ENCODE data around the gene QRICH2.

The QRICH2 gene

DNA sequence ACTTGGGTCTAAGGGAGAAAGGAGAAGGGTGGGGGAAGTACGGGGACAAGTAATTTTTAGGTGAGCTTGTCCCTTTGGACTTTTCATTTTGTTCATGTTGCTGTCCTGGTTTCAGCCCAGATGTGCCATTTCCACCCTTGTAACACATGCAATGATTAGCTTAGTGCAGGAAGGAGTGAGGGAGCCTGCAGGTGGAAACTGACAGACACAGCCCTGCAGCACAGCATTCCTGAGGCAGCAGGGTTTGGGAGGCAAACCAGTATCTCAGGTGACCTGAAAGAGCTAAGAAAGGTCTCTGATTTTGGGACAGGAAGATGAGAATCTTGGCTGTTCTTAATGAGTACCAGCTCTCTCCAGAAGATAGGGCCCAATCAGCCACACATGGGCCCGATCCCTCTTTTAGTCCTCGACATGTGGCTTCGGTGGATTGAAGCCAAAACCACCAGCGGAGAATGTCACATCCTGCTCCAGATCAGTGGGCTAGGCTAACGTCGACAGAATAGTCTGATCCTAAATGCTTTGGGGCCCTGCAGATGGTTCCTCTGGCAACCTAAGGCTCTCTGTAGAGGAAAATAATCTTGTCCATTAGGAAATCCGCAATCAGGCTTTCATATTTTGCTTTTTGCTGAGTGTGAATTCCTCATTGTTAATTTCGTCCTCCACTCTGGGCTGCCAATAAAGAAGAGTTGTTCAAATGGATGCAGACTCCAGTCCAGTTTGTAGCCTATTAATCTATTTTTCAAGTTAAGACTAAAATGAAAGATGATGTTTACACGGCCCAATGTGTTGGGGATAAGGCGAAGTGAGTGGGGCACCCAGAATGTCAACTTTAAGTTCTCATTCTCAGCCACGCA, 64.0 kb downstream of the QRICH2 start:
- no peak overlapping the region for H3K4me3 ChIP-seq (ENCODE audit: low read depth, low read length)
- TF ChIP-seq, protein P1, sequence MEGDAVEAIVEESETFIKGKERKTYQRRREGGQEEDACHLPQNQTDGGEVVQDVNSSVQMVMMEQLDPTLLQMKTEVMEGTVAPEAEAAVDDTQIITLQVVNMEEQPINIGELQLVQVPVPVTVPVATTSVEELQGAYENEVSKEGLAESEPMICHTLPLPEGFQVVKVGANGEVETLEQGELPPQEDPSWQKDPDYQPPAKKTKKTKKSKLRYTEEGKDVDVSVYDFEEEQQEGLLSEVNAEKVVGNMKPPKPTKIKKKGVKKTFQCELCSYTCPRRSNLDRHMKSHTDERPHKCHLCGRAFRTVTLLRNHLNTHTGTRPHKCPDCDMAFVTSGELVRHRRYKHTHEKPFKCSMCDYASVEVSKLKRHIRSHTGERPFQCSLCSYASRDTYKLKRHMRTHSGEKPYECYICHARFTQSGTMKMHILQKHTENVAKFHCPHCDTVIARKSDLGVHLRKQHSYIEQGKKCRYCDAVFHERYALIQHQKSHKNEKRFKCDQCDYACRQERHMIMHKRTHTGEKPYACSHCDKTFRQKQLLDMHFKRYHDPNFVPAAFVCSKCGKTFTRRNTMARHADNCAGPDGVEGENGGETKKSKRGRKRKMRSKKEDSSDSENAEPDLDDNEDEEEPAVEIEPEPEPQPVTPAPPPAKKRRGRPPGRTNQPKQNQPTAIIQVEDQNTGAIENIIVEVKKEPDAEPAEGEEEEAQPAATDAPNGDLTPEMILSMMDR (IDR thresholded peaks at IDR 0.05; ENCODE audit: low read depth, low read length), result no peak
- DNase-seq, result no peak
- peaks cover 4% of the 10 kb centered on the region for H3K9me3 ChIP-seq (ENCODE audit: severe bottlenecking)
- H3K36me3 ChIP-seq, result peaks cover 4% of the 10 kb centered on the region
- no peak overlapping the region for H3K27ac ChIP-seq
- no peaks in the 10 kb centered on the region for H3K27me3 ChIP-seq (ENCODE audit: insufficient read depth, low read depth, severe bottlenecking)

DNA sequence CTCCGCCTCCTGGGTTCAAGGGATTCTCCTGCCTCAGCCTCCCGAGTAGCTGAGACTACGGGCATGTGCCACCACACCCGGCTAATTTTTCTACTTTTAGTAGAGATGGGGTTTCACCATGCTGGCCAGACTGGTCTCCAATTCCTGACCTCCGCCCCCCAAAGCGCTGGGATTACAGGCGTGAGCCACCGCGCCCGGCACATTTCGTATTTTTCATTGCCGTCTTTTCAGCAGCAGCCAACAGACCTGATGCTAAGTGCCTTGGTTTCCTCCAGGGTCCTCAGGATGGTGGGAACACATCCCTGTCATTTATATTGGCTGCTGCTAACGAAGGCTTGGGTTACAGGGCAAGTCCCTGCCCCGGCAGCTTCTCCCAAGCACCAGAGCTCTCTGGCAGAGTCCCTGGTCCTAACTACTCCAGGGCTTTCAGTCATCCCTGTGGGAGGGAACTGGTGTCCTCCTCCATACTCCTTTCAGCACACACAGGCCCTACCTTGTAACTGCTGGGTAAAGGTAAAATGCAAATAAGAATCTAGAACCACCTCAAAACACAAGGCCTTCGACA, 66.3 kb downstream of the QRICH2 start:
- peaks cover 4% of the 10 kb centered on the region for H3K36me3 ChIP-seq
- no peaks in the 10 kb centered on the region for H3K27me3 ChIP-seq (ENCODE audit: insufficient read depth, low read depth, severe bottlenecking)
- H3K9me3 ChIP-seq (ENCODE audit: severe bottlenecking), result peaks cover 4% of the 10 kb centered on the region
- no peak for DNase-seq
- H3K4me3 ChIP-seq (ENCODE audit: low read depth, low read length), result peak overlapping the region; percentile 72; the same call in 1 of the 2 replicates
- H3K27ac ChIP-seq, result no peak overlapping the region
- TF ChIP-seq, protein P1 (IDR thresholded peaks at IDR 0.05; ENCODE audit: low read depth, low read length), result no peak

DNA sequence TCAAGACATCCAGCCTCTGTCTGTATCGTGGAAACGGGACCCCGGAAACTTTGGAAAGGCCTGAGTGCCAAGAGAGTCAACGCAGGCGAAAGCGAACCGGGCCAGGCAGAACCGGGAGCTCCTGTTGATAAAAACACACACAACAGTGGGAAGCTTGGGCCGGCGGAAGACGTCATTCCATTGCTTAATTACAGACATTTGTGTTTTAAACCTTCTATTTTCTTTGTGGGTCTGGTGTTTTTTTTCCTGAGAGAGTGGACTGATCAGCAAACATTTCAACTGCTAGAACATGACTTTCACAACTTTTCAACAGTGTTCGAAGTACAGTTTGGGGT, 66.9 kb downstream of the QRICH2 start:
- Histone ChIP-seq H3K9me3 (ENCODE audit: severe bottlenecking) (peaks cover 4% of the 10 kb centered on the region), H3K4me3 (ENCODE audit: low read depth, low read length) (peak overlapping the region; percentile 72), H3K36me3 (peaks cover 4% of the 10 kb centered on the region), H3K27ac (peak overlapping the region; percentile 81), H3K27me3 (ENCODE audit: insufficient read depth, low read depth, severe bottlenecking) (no peaks in the 10 kb centered on the region)
- TF ChIP-seq, protein P1 (IDR thresholded peaks at IDR 0.05; ENCODE audit: low read depth, low read length), result no peak
- DNase-seq, result no peak

DNA sequence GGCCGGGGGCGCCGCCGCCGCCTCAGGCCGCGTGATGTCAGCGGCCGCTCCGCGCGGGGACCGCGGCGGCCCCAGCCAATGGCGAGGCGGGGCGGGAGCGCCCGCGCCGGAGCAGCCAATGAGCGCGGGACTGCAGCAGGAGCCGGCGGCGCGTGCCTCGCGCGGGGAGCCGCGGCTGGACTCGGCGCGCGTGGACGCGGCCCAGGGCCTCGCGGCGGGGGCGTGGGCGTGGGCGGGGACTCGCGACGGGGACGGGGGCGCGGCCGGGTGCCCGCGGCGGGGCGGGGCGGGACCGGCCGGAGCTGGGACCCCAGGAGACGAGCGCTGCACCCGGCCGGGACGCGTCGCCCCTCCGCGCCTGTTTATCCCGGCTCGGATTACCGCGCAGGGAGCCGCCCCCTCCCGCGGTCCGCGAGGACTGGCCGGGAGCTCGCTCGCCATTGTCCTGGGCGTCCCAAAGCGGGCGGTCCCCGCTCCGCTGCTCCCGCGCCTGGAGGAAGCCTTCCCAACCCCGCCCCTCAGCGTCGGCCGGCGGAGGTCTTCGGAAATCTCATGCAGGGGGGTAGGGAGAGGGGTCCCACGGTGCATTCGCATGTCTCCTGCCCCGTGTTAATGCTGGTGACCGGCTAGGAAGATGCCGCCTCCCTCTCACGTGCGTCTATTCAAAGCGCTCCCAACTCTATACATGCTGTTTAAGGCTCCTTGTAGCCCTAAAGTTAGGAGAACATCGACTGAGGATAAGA, 67.4 kb downstream of the QRICH2 start, which contains the start of gene RNF157:
RNF157 (minus strand) TSS at position 33 of the 743 bp plus-strand sequence. CDS start 253 bp downstream, outside the sequence.
- peak; percentile 82 for DNase-seq
- peak within 1 kb of the TSS; percentile 81 for H3K27ac ChIP-seq
- peaks cover 4% of the 10 kb centered on the region for H3K36me3 ChIP-seq
- H3K9me3 ChIP-seq (ENCODE audit: severe bottlenecking), result peaks cover 4% of the 10 kb centered on the region
- H3K4me3 ChIP-seq (ENCODE audit: low read depth, low read length), result peak within 1 kb of the TSS; percentile 72
- TF ChIP-seq, protein P1 (IDR thresholded peaks at IDR 0.05; ENCODE audit: low read depth, low read length), result no peak
- H3K27me3 ChIP-seq (ENCODE audit: insufficient read depth, low read depth, severe bottlenecking), result no peaks in the 10 kb centered on the region

DNA sequence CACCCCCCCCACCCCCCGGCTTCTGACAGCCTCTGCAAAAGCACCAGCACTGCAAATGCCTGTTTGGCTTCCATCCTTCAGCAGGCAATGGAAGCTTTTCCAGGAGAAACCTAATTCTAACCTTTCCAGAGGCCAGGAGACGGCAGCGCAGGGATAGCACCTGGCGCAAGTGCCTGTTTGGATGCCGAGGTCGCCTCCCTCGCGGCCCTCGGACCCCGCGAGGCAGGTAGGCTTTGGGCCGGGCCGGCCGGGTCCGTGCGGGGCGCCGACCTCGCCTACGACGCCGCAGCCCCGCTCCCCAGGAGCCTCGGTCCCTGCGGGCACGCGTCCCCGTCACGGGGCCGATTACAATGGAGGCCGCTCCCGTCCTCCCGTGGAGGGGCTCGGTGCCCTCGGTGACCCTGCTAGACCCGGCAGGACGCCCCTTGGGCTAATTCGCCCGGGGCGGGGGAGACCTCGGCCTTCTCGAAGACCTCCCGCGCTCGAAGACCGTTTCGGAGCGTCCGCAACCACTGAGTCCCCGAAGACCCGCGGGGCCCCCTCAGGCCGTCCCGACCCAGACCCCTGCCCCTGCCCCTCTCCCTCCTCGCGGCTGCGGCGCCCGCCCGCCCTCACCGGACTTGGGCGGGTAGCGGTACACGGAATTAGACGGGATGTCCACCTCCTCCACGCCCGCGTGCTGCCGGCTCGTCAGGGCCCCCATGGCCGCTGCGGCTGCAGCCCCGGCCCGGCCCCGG, 68.4 kb downstream of the QRICH2 start:
- Histone ChIP-seq H3K36me3 (peaks cover 4% of the 10 kb centered on the region), H3K27ac (no peak overlapping the region), H3K9me3 (ENCODE audit: severe bottlenecking) (peaks cover 4% of the 10 kb centered on the region), H3K4me3 (ENCODE audit: low read depth, low read length) (peak overlapping the region; percentile 31), H3K27me3 (ENCODE audit: insufficient read depth, low read depth, severe bottlenecking) (no peaks in the 10 kb centered on the region)
- DNase-seq, result no peak
- TF ChIP-seq, protein P1 (IDR thresholded peaks at IDR 0.05; ENCODE audit: low read depth, low read length), result no peak

Data from WERI-Rb-1 (cell line).